HepG2 (cell line): ENCODE measurements around the gene SLC26A2. TPM values are rescaled to one million over a fixed set of nuclear protein-coding genes. Genes with fewer than 3 reads are reported as not detected.

Experiments
- AHR ChIP-seq: IDR thresholded peaks from 2 replicates; pipeline ENCODE4 v1.6.1; 2018; ENCODE audit warnings: missing genetic modification reagents, missing compliant biosample characterization
- CENPX ChIP-seq: sonication (generic); formaldehyde crosslinking; IDR thresholded peaks from 2 replicates; pipeline ENCODE4 v1.9.0; 2021; ENCODE audit warnings: mild to moderate bottlenecking, missing genetic modification reagents, moderate library complexity
- FOXA3 ChIP-seq: IDR thresholded peaks from 2 replicates; pipeline ENCODE4 v1.6.1; 2016; ENCODE audit warnings: missing genetic modification reagents, missing compliant biosample characterization
- GABPB1 ChIP-seq: IDR thresholded peaks from 2 replicates; pipeline ENCODE4 v1.6.1; 2016; ENCODE audit warnings: mild to moderate bottlenecking, missing genetic modification reagents, moderate library complexity, missing compliant biosample characterization
- HOXA3 ChIP-seq: sonication (generic); formaldehyde crosslinking; IDR thresholded peaks from 2 replicates; pipeline ENCODE4 v1.5.0; 2020; ENCODE audit warnings: missing genetic modification reagents
- MEF2D ChIP-seq: sonication (generic); formaldehyde crosslinking; IDR thresholded peaks from 2 replicates; pipeline ENCODE4 v1.5.1; 2020; ENCODE audit warnings: mild to moderate bottlenecking, missing genetic modification reagents
- MYNN ChIP-seq: sonication (generic); formaldehyde crosslinking; IDR thresholded peaks from 2 replicates; pipeline ENCODE4 v1.4.0; 2020; ENCODE audit warnings: mild to moderate bottlenecking, low read depth, missing genetic modification reagents
- SRF ChIP-seq: IDR thresholded peaks from 2 replicates; pipeline ENCODE4 v1.6.1; 2011; ENCODE audit warnings: mild to moderate bottlenecking, low read depth, low read length, moderate library complexity
- WIZ ChIP-seq: sonication (generic); formaldehyde crosslinking; IDR thresholded peaks from 2 replicates; pipeline ENCODE4 v1.5.1; 2020; ENCODE audit warnings: mild to moderate bottlenecking, missing genetic modification reagents
- ZFP36L2 ChIP-seq: sonication (generic); formaldehyde crosslinking; IDR thresholded peaks from 2 replicates; pipeline ENCODE4 v1.4.0; 2020; ENCODE audit warnings: missing genetic modification reagents
- ZNF101 ChIP-seq: sonication (generic); formaldehyde crosslinking; IDR thresholded peaks from 2 replicates; pipeline ENCODE4 v1.4.0; 2020; ENCODE audit warnings: mild to moderate bottlenecking, low read depth, missing genetic modification reagents, borderline replicate concordance
- ZNF317 ChIP-seq: sonication (generic); formaldehyde crosslinking; IDR thresholded peaks from 2 replicates; pipeline ENCODE4 v1.5.0; 2020; ENCODE audit warnings: mild to moderate bottlenecking, missing genetic modification reagents
- ZNF333 ChIP-seq: sonication (generic); formaldehyde crosslinking; IDR thresholded peaks from 2 replicates; pipeline ENCODE4 v1.4.0; 2020; ENCODE audit warnings: mild to moderate bottlenecking, missing genetic modification reagents, borderline replicate concordance
- ZNF510 ChIP-seq: sonication (generic); formaldehyde crosslinking; IDR thresholded peaks from 2 replicates; pipeline ENCODE4 v1.4.0; 2020; ENCODE audit warnings: low read depth, mild to moderate bottlenecking, missing genetic modification reagents
- ZNF724P ChIP-seq: sonication (generic); formaldehyde crosslinking; IDR thresholded peaks from 2 replicates; pipeline ENCODE4 v1.8.0; 2022; ENCODE audit warnings: missing genetic modification reagents, borderline replicate concordance
- ZNF747 ChIP-seq: sonication (generic); formaldehyde crosslinking; IDR thresholded peaks from 2 replicates; pipeline ENCODE4 v1.8.1; 2023; ENCODE audit warnings: missing genetic modification reagents, mild to moderate bottlenecking, borderline replicate concordance
- ZNF776 ChIP-seq: sonication (generic); formaldehyde crosslinking; IDR thresholded peaks from 2 replicates; pipeline ENCODE4 v1.4.0; 2020; ENCODE audit warnings: mild to moderate bottlenecking, missing genetic modification reagents
- ZNF790 ChIP-seq: sonication (generic); formaldehyde crosslinking; IDR thresholded peaks from 2 replicates; pipeline ENCODE4 v1.8.0; 2022; ENCODE audit warnings: missing genetic modification reagents, mild to moderate bottlenecking, borderline replicate concordance
- ZNF816 ChIP-seq: sonication (generic); formaldehyde crosslinking; IDR thresholded peaks from 2 replicates; pipeline ENCODE4 v1.8.0; 2022; ENCODE audit warnings: missing genetic modification reagents, mild to moderate bottlenecking, borderline replicate concordance
- polyA plus RNA-seq, 8 experiments: library from polyadenylated mRNA; depleted of rRNA in 3 of 8; stranded (reverse) in 7 of 8; unstranded in 1 of 8; fragments of >200 nt; fragmentation: Illumina TruSeq in 4 of 8; extraction: Trizol in 4 of 8; gene quantifications; 2 replicates each; pipeline versions ENCODE4 v1.2.1 to v1.2.3, GENCODE V29; 2011 to 2016; ENCODE audit warnings: low read depth in 4 of 8, missing spikeins in 1 of 8, mixed read lengths in 1 of 8; ENCODE audit not compliant: insufficient read depth in 1 of 8
- total RNA-seq, 5 experiments: library from RNA; depleted of rRNA; stranded (reverse); fragments of >200 nt; fragmentation: Illumina TruSeq; extraction: Trizol; gene quantifications; 2 replicates each; pipeline ENCODE4 v1.2.3, GENCODE V29; 2016; ENCODE audit warnings: low read depth in 1 of 5
- TF ChIP-seq, protein P1 (sequence below): sonication (generic); formaldehyde crosslinking; IDR thresholded peaks from 2 replicates; pipeline ENCODE4 v1.4.0; 2020; ENCODE audit warnings: missing genetic modification reagents
- TF ChIP-seq, protein P2 (sequence below), 2 experiments: sonication (generic) in 1 of 2; formaldehyde crosslinking in 1 of 2; IDR thresholded peaks; 2 replicates each; pipeline versions ENCODE4 v1.5.1 to v1.6.1; 2011 to 2020; ENCODE audit warnings: borderline replicate concordance in 1 of 2, low read depth in 1 of 2, low read length in 1 of 2, mild to moderate bottlenecking in 1 of 2, missing genetic modification reagents in 1 of 2, moderate library complexity in 1 of 2
- TF ChIP-seq, protein P3 (sequence below): conservative IDR thresholded peaks from 2 replicates; pipeline ENCODE4 v1.6.1; 2018; ENCODE audit warnings: missing genetic modification reagents
- TF ChIP-seq, protein P4 (sequence below): sonication (generic); formaldehyde crosslinking; IDR thresholded peaks from 2 replicates; pipeline ENCODE4 v1.5.0; 2020; ENCODE audit warnings: missing genetic modification reagents

The SLC26A2 gene
- total and polyA plus RNA-seq, 2 of the 13 experiments (the other 11 are each of a cell fraction or from before 2014, with no cell fraction given) = 2.2 to 7.9 TPM

DNA sequence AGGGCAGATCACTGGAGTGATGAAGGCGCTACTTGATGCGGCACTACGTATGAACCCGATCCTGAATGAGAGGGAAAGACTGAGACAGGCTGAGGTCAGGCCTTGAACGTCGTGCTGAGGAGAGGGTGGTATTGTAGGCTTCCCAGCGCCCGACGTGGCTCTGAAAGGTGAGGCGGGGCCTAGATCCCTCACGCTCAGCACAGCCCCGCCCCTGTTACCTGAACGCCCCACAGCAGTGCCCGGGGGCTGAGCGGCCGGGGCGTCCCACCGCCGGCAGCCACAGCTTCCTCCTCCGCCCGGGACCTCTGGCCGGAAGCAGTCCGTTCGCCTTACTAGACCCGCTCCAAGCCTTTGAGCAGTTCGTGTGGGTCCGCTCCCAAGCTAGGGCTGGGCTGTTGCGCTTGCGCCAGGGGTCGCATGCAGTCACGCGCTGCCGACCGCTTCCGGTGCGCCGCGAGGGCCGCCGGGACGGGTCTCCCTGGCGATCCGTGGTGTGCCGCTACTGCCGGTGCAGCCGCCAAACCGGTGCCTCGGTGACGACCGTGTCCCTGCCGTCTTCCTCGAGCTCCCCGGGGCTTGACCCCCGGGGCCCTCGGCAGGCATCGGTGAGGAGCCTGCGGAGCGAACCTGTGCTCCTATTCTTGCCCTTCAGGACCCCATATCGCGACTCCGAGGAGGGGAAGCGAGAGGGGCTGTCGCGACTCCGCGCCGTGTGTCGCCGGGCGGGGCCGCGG is 39.9 kb downstream of the SLC26A2 start, which contains the start of the genes HMGXB3 and TIGD6 (continued):
- TF ChIP-seq ZNF776 (CRISPR knock-in tag) = peak; percentile 28; the same call in 1 of the 2 replicates
- peak; percentile 94 for TF ChIP-seq ZNF747
- peak; percentile 39; the same call in 1 of the 2 replicates for TF ChIP-seq ZNF333 (CRISPR knock-in tag)
- 0 out of 2 replicates have a peak, but pooled peaks have one; percentile 25 for TF ChIP-seq ZNF317 (CRISPR knock-in tag)
- TF ChIP-seq FOXA3 (CRISPR knock-in tag) = peak; percentile 75
- peak; percentile 48; the same call in 1 of the 2 replicates for TF ChIP-seq SRF
- peak; percentile 95 for TF ChIP-seq MEF2D (CRISPR knock-in tag)
- peak; percentile 95 for TF ChIP-seq HOXA3 (CRISPR knock-in tag)
- no peak for TF ChIP-seq ZNF101 (CRISPR knock-in tag)
- TF ChIP-seq ZNF724P (CRISPR knock-in tag) = peak; percentile 91
- TF ChIP-seq, protein P1, sequence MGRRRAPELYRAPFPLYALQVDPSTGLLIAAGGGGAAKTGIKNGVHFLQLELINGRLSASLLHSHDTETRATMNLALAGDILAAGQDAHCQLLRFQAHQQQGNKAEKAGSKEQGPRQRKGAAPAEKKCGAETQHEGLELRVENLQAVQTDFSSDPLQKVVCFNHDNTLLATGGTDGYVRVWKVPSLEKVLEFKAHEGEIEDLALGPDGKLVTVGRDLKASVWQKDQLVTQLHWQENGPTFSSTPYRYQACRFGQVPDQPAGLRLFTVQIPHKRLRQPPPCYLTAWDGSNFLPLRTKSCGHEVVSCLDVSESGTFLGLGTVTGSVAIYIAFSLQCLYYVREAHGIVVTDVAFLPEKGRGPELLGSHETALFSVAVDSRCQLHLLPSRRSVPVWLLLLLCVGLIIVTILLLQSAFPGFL (CRISPR knock-in tag) = 0 out of 2 replicates have a peak, but pooled peaks have one; percentile 47
- TF ChIP-seq WIZ = peak; percentile 80
- TF ChIP-seq, protein P2, sequence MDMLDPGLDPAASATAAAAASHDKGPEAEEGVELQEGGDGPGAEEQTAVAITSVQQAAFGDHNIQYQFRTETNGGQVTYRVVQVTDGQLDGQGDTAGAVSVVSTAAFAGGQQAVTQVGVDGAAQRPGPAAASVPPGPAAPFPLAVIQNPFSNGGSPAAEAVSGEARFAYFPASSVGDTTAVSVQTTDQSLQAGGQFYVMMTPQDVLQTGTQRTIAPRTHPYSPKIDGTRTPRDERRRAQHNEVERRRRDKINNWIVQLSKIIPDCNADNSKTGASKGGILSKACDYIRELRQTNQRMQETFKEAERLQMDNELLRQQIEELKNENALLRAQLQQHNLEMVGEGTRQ (IDR thresholded peaks at IDR 0.05; ENCODE audit: low read depth, low read length) = peak; percentile 87
- TF ChIP-seq, protein P2 (CRISPR knock-in tag; IDR thresholded peaks at IDR 0.05; ENCODE audit: borderline replicate concordance) = peak; percentile 96
- peak; percentile 72; the same call in 1 of the 2 replicates for TF ChIP-seq ZNF790
- peak; percentile 68; the same call in 1 of the 2 replicates for TF ChIP-seq ZNF510 (CRISPR knock-in tag)
- TF ChIP-seq, protein P3, sequence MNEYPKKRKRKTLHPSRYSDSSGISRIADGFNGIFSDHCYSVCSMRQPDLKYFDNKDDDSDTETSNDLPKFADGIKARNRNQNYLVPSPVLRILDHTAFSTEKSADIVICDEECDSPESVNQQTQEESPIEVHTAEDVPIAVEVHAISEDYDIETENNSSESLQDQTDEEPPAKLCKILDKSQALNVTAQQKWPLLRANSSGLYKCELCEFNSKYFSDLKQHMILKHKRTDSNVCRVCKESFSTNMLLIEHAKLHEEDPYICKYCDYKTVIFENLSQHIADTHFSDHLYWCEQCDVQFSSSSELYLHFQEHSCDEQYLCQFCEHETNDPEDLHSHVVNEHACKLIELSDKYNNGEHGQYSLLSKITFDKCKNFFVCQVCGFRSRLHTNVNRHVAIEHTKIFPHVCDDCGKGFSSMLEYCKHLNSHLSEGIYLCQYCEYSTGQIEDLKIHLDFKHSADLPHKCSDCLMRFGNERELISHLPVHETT = peak; percentile 99
- peak; percentile 31; the same call in 1 of the 2 replicates for TF ChIP-seq MYNN
- TF ChIP-seq GABPB1 (CRISPR knock-in tag) = peak; percentile 100
- no peak for TF ChIP-seq ZFP36L2 (CRISPR knock-in tag)
- TF ChIP-seq AHR (CRISPR knock-in tag) = 0 out of 2 replicates have a peak, but pooled peaks have one; percentile 26
- no peak for TF ChIP-seq CENPX (CRISPR knock-in tag)
- no peak for TF ChIP-seq ZNF816 (CRISPR knock-in tag)
- TF ChIP-seq, protein P4, sequence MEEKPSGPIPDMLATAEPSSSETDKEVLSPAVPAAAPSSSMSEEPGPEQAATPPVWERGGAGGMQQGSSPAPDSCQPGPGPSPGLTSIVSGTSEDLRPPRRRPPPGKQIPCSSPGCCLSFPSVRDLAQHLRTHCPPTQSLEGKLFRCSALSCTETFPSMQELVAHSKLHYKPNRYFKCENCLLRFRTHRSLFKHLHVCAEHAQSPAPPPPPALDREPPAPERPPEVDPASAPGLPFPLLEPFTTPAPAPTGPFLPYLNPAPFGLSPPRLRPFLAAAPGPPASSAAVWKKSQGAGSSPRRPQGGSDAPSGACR (CRISPR knock-in tag) = peak; percentile 75
